DMS53 (cell line): ENCODE measurements around the gene MUC16.

Experiments used
- DNase-seq: peaks from one replicate; lab custom pipeline; 2025; lab: John Stamatoyannopoulos, UW

MUC16 gene

DNA sequence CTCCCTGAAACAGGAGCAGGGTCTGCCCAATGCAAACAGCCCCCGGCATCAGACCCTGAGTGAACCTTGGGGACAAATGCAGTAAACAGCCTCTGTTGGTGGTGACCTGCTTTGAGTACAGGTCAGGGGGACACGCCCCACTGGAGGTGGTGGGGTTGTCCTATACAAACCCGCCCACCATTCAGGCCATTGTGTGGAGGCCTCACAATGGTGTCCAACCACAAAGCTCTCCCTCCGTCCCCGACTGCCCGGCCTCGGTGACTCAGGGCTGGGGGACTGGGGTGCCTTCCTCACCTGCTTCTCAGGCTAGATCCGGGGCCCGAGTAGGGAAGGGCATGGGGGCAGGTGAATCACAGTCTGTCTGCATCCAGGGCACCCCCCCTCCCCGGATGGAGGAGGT lies 1.5 kb downstream of the MUC16 start:
- DNase-seq = no peak

DNA sequence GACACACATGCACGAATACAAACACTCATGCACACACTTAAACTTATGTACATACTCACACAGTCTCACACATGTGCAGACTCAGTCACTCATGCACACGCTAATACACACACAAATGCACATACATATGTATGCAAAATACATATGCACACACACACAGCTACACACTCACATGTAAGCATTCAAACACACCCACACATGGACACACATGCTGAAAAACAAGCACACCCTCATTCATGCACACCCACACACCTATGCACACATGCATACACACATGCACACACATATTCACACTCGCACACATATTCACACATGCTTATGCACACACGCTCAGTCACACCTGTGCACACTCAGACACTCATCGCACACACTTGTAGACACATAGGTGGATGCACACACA lies 9.3 kb downstream of the MUC16 start:
- DNase-seq = no peak

DNA sequence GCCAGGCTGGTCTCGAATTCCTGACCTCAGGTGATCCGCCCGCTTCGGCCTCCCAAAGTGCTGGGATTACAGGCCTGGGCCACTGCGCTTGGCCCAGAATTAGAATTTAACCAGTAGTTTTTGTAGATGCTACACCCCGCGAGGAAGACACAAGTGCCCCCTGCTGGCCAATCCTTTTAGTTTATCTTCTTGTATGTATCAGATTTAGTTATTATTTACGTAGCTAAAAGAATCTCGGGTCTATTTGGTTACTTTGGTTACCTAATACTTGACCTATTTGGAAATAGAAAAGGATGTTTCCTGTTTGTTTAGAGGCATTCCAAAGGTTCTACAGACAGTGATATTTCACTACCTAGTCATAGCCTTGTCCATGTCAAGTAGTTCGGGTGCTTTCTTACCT lies 22.0 kb downstream of the MUC16 start:
- peak; percentile 12 for DNase-seq

GRCh38 chr19:8986296-8986695 lies 23.9 kb downstream of the MUC16 start:
- no peak for DNase-seq

GRCh38 chr19:8973501-8974091 lies 36.6 kb downstream of the MUC16 start:
- DNase-seq = peak; percentile 3

- DNase-seq = no peak
Measured at GRCh38 chr19:8965887-8966286, 44.3 kb downstream of the MUC16 start.
